ENCODE measurements around the gene OTX1.

GRCh38 chr2:63081404-63081803 is 30.8 kb downstream of the OTX1 start:
- TF ChIP-seq POLR2A (IDR thresholded peaks at IDR 0.05) (no peak), CTCF (IDR thresholded peaks at IDR 0.05) (no peak), POLR2AphosphoS5 (IDR thresholded peaks at IDR 0.05; ENCODE audit: insufficient read depth in 1 of 2, low read depth in 1 of 2) (no peak)
